ENCODE results near the gene SUSD6. TPM values are rescaled to one million over a fixed set of nuclear protein-coding genes. Genes with fewer than 3 reads are reported as not detected.

The SUSD6 gene
- total RNA-seq, 1 experiment from 2014 or later = 44.7 TPM

GRCh38 chr14:69615496-69616407 is 4.4 kb downstream of the SUSD6 start:
- Mint-ChIP-seq H3K36me3 (ENCODE audit: insufficient read depth, unreplicated experiment) (peaks cover 26% of the 10 kb centered on the region), H3K27ac (ENCODE audit: unreplicated experiment) (peak overlapping the region; percentile 39), H3K4me1 (ENCODE audit: low read depth, unreplicated experiment) (peaks cover 78% of the 10 kb centered on the region), H3K4me3 (ENCODE audit: low read depth, unreplicated experiment) (peak overlapping the region; percentile 60), H3K27me3 (ENCODE audit: unreplicated experiment) (no peaks in the 10 kb centered on the region), H3K9me3 (ENCODE audit: low read depth, unreplicated experiment) (no peaks in the 10 kb centered on the region)
- CTCF ChIA-PET = interaction anchor here (0.6 to 0.7 kb wide), 2 partner anchors 158 to 798 kb away, joined by 3 read pairs; no protein-coding TSS in a partner anchor
- TF ChIP-seq, protein P1, sequence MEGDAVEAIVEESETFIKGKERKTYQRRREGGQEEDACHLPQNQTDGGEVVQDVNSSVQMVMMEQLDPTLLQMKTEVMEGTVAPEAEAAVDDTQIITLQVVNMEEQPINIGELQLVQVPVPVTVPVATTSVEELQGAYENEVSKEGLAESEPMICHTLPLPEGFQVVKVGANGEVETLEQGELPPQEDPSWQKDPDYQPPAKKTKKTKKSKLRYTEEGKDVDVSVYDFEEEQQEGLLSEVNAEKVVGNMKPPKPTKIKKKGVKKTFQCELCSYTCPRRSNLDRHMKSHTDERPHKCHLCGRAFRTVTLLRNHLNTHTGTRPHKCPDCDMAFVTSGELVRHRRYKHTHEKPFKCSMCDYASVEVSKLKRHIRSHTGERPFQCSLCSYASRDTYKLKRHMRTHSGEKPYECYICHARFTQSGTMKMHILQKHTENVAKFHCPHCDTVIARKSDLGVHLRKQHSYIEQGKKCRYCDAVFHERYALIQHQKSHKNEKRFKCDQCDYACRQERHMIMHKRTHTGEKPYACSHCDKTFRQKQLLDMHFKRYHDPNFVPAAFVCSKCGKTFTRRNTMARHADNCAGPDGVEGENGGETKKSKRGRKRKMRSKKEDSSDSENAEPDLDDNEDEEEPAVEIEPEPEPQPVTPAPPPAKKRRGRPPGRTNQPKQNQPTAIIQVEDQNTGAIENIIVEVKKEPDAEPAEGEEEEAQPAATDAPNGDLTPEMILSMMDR (IDR thresholded peaks at IDR 0.05; ENCODE audit: unreplicated experiment) = no peak
- BruUV-seq (replicated peaks) = no TSS peak
- DNase-seq = peak; percentile 34
- intact Hi-C loops (cut with micrococcal nuclease; ENCODE audit: unreplicated experiment) = no loop called here

DNA sequence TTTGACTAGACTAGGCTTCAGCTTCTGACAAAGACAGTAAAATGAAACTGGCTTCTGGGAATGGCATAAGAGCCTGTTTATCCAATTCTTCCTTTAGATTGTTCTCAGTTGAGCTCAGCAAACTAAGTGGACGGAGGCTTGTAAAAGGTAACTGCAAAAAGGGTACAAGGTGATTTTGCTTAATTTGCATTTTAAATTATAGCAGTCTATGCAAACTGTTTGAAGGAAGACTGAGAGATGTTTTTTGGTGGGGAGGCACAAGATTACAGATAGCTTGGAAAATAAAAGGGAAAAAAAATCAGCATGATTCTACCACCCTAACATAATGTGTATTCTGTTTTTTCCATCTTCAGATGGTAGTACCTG is 5.0 kb downstream of the SUSD6 start:
- intact Hi-C loops (cut with micrococcal nuclease; ENCODE audit: unreplicated experiment) = no loop called here
- Mint-ChIP-seq H3K36me3 (ENCODE audit: insufficient read depth, unreplicated experiment) (peaks cover 32% of the 10 kb centered on the region), H3K4me1 (ENCODE audit: low read depth, unreplicated experiment) (peaks cover 85% of the 10 kb centered on the region), H3K9me3 (ENCODE audit: low read depth, unreplicated experiment) (no peaks in the 10 kb centered on the region), H3K27me3 (ENCODE audit: unreplicated experiment) (no peaks in the 10 kb centered on the region), H3K27ac (ENCODE audit: unreplicated experiment) (peak overlapping the region; percentile 39), H3K4me3 (ENCODE audit: low read depth, unreplicated experiment) (peak overlapping the region; percentile 60)
- TF ChIP-seq, protein P1 (IDR thresholded peaks at IDR 0.05; ENCODE audit: unreplicated experiment) = no peak
- no TSS peak for BruUV-seq (replicated peaks)
- CTCF ChIA-PET = interaction anchor here (0.6 to 0.7 kb wide), 2 partner anchors 24 to 798 kb away, joined by 3 to 6 read pairs; no protein-coding TSS in a partner anchor
- DNase-seq = no peak

- CTCF ChIA-PET = interaction anchor here (0.6 kb wide), 1 partner anchor 119 kb away, joined by 3 read pairs; no protein-coding TSS in a partner anchor
- TF ChIP-seq, protein P1 (IDR thresholded peaks at IDR 0.05; ENCODE audit: unreplicated experiment) = no peak
- Mint-ChIP-seq H3K4me3 (ENCODE audit: low read depth, unreplicated experiment) (no peak overlapping the region), H3K36me3 (ENCODE audit: insufficient read depth, unreplicated experiment) (peaks cover 24% of the 10 kb centered on the region), H3K4me1 (ENCODE audit: low read depth, unreplicated experiment) (peaks cover 90% of the 10 kb centered on the region), H3K27me3 (ENCODE audit: unreplicated experiment) (no peaks in the 10 kb centered on the region), H3K27ac (ENCODE audit: unreplicated experiment) (no peak overlapping the region), H3K9me3 (ENCODE audit: low read depth, unreplicated experiment) (no peaks in the 10 kb centered on the region)
- intact Hi-C loops (cut with micrococcal nuclease; ENCODE audit: unreplicated experiment) = no loop called here
- no peak for DNase-seq
- no TSS peak for BruUV-seq (replicated peaks)
Measured at GRCh38 chr14:69617796-69618195, 6.4 kb downstream of the SUSD6 start.

DNA sequence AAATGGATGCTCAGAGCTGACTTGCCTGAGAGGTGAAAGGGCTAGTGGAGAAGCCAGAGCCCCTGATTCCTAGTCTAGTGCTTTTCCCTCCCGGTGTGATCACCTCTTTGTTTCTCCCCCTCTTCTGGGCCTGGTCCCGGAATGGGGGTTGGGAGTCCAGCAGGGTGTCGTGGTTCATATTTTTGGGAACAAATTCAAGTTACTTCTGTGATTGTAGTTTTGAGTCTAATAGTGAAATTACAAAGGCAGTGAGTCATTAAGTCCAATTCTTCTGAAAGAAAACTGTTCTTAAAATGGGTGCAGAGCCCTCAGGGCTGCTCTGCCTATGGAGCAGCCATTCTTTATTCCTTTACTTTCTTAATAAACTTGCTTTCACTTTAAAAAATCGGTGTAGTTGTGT is 7.6 kb downstream of the SUSD6 start:
- H3K27me3 Mint-ChIP-seq (ENCODE audit: unreplicated experiment) = no peaks in the 10 kb centered on the region
- intact Hi-C loops (cut with micrococcal nuclease; ENCODE audit: unreplicated experiment) = no loop called here
- CTCF ChIA-PET = interaction anchor here (0.7 kb wide), 1 partner anchor 288 kb away, joined by 4 read pairs; no protein-coding TSS in a partner anchor
- no peaks in the 10 kb centered on the region for H3K9me3 Mint-ChIP-seq (ENCODE audit: low read depth, unreplicated experiment)
- DNase-seq = no peak
- H3K36me3 Mint-ChIP-seq (ENCODE audit: insufficient read depth, unreplicated experiment) = peaks cover 22% of the 10 kb centered on the region
- H3K27ac Mint-ChIP-seq (ENCODE audit: unreplicated experiment) = peak overlapping the region; percentile 94
- TF ChIP-seq, protein P1 (IDR thresholded peaks at IDR 0.05; ENCODE audit: unreplicated experiment) = no peak
- no TSS peak for BruUV-seq (replicated peaks)
- no peak overlapping the region for H3K4me3 Mint-ChIP-seq (ENCODE audit: low read depth, unreplicated experiment)
- peaks cover 85% of the 10 kb centered on the region for H3K4me1 Mint-ChIP-seq (ENCODE audit: low read depth, unreplicated experiment)
